ENCODE measurements around the gene KDSR. TPM values are rescaled to one million over a fixed set of nuclear protein-coding genes. Genes with fewer than 3 reads are reported as not detected.

The KDSR gene
- total RNA-seq, 1 experiment from 2014 or later, result 29.8 TPM

GRCh38 chr18:63284173-63284799, 82.7 kb downstream of the KDSR start:
- ATAC-seq, result no peak
- no peaks in the 10 kb centered on the region for H3K36me3 ChIP-seq (ENCODE audit: control insufficient read depth, insufficient read depth, low read length)
- in situ Hi-C loops (cut with HindIII; ENCODE audit: low pct_unique_long_range_greater_than_20kb, low sequenced_read_pairs), result no loop called here
- no peak overlapping the region for H3K4me3 ChIP-seq (ENCODE audit: low read depth in 2 of 2, low read length in 2 of 2)
- peaks cover 2% of the 10 kb centered on the region for H3K27me3 ChIP-seq (ENCODE audit: control insufficient read depth, insufficient read depth, low read length)
- CTCF ChIA-PET, result no interaction called here
- no TSS peak for BruUV-seq (replicated peaks)
- DNase-seq (ENCODE audit: low read depth, low spot score), result no peak
- intact Hi-C loops (cut with micrococcal nuclease; ENCODE audit: unreplicated experiment), result no loop called here
- no peak for TF ChIP-seq POLR2AphosphoS5 (IDR thresholded peaks at IDR 0.05; ENCODE audit: low read depth, low read length)
- TF ChIP-seq SIN3A (IDR thresholded peaks at IDR 0.05; ENCODE audit: borderline replicate concordance, insufficient read depth, low read depth, low read length), result no peak
- TF ChIP-seq TCF7L2 (IDR thresholded peaks at IDR 0.05; ENCODE audit: low read depth, low read length), result no peak
- TF ChIP-seq REST (IDR thresholded peaks at IDR 0.05; ENCODE audit: insufficient read depth in 1 of 2, low read depth in 2 of 2, low read length in 1 of 2), result no peak
- TF ChIP-seq CTCF (IDR thresholded peaks at IDR 0.05), result no peak
- no peaks in the 10 kb centered on the region for H3K4me1 ChIP-seq (ENCODE audit: control insufficient read depth, insufficient read depth, low read length)
- H3K27ac ChIP-seq (ENCODE audit: low read length), result no peak overlapping the region
- POLR2A ChIA-PET, result no interaction called here
- no peaks in the 10 kb centered on the region for H3K9me3 ChIP-seq (ENCODE audit: control insufficient read depth, insufficient read depth, low read depth, low read length)

- Histone ChIP-seq H3K27ac (ENCODE audit: low read length) (no peak overlapping the region), H3K9me3 (ENCODE audit: control insufficient read depth, insufficient read depth, low read depth, low read length) (no peaks in the 10 kb centered on the region), H3K4me1 (ENCODE audit: control insufficient read depth, insufficient read depth, low read length) (no peaks in the 10 kb centered on the region), H3K36me3 (ENCODE audit: control insufficient read depth, insufficient read depth, low read length) (no peaks in the 10 kb centered on the region), H3K4me3 (ENCODE audit: low read depth in 2 of 2, low read length in 2 of 2) (no peak overlapping the region), H3K27me3 (ENCODE audit: control insufficient read depth, insufficient read depth, low read length) (peaks cover 2% of the 10 kb centered on the region)
- in situ Hi-C loops (cut with HindIII; ENCODE audit: low pct_unique_long_range_greater_than_20kb, low sequenced_read_pairs), result no loop called here
- TF ChIP-seq TCF7L2 (IDR thresholded peaks at IDR 0.05; ENCODE audit: low read depth, low read length) (no peak), POLR2AphosphoS5 (IDR thresholded peaks at IDR 0.05; ENCODE audit: low read depth, low read length) (no peak), SIN3A (IDR thresholded peaks at IDR 0.05; ENCODE audit: borderline replicate concordance, insufficient read depth, low read depth, low read length) (no peak), REST (IDR thresholded peaks at IDR 0.05; ENCODE audit: insufficient read depth in 1 of 2, low read depth in 2 of 2, low read length in 1 of 2) (no peak), CTCF (IDR thresholded peaks at IDR 0.05) (no peak)
- ChIA-PET CTCF (interaction anchor here (0.5 kb wide), 1 partner anchor 38 kb away, joined by 6 read pairs; no protein-coding TSS in a partner anchor), POLR2A (no interaction called here)
- intact Hi-C loops (cut with micrococcal nuclease; ENCODE audit: unreplicated experiment), result no loop called here
- no peak for ATAC-seq
- no TSS peak for BruUV-seq (replicated peaks)
- no peak for DNase-seq (ENCODE audit: low read depth, low spot score)
Observed at GRCh38 chr18:63283305-63284094, 83.5 kb downstream of the KDSR start.
